ENCODE results near the gene FOXP1. TPM values are rescaled to one million over a fixed set of nuclear protein-coding genes. Genes with fewer than 3 reads are reported as not detected.

FOXP1 gene
- total RNA-seq, 1 donor from 2014 or later, result 71.3 TPM

GRCh38 chr3:71360180-71360579 lies 223.3 kb downstream of the FOXP1 start:
- DNase-seq (ENCODE audit: low spot score), result no peak
- Mint-ChIP-seq H3K4me1 (ENCODE audit: unreplicated experiment) (no peaks in the 10 kb centered on the region), H3K36me3 (ENCODE audit: low read depth, unreplicated experiment) (no peaks in the 10 kb centered on the region), H3K27me3 (ENCODE audit: unreplicated experiment) (no peaks in the 10 kb centered on the region), H3K27ac (ENCODE audit: unreplicated experiment) (no peak overlapping the region), H3K4me3 (ENCODE audit: unreplicated experiment) (no peak overlapping the region), H3K9me3 (ENCODE audit: unreplicated experiment) (no peaks in the 10 kb centered on the region)
- TF ChIP-seq CTCF (IDR thresholded peaks at IDR 0.05; ENCODE audit: unreplicated experiment), result no peak

- TF ChIP-seq CTCF (IDR thresholded peaks at IDR 0.05; ENCODE audit: unreplicated experiment), result no peak
- H3K36me3 Mint-ChIP-seq (ENCODE audit: low read depth, unreplicated experiment), result no peaks in the 10 kb centered on the region
- H3K27ac Mint-ChIP-seq (ENCODE audit: unreplicated experiment), result no peak overlapping the region
- no peaks in the 10 kb centered on the region for H3K27me3 Mint-ChIP-seq (ENCODE audit: unreplicated experiment)
- H3K4me3 Mint-ChIP-seq (ENCODE audit: unreplicated experiment), result no peak overlapping the region
- H3K9me3 Mint-ChIP-seq (ENCODE audit: unreplicated experiment), result no peaks in the 10 kb centered on the region
- no peaks in the 10 kb centered on the region for H3K4me1 Mint-ChIP-seq (ENCODE audit: unreplicated experiment)
- no peak for DNase-seq (ENCODE audit: low spot score)
These were observed 225.3 kb downstream of the FOXP1 start for GRCh38 chr3:71358243-71358642.

- no peak for DNase-seq (ENCODE audit: low spot score)
- Mint-ChIP-seq H3K27ac (ENCODE audit: unreplicated experiment) (no peak overlapping the region), H3K4me1 (ENCODE audit: unreplicated experiment) (no peaks in the 10 kb centered on the region), H3K36me3 (ENCODE audit: low read depth, unreplicated experiment) (no peaks in the 10 kb centered on the region), H3K9me3 (ENCODE audit: unreplicated experiment) (no peaks in the 10 kb centered on the region), H3K4me3 (ENCODE audit: unreplicated experiment) (no peak overlapping the region), H3K27me3 (ENCODE audit: unreplicated experiment) (no peaks in the 10 kb centered on the region)
- TF ChIP-seq CTCF (IDR thresholded peaks at IDR 0.05; ENCODE audit: unreplicated experiment), result no peak
These were observed 227.3 kb downstream of the FOXP1 start for GRCh38 chr3:71356265-71356664.

- TF ChIP-seq CTCF (IDR thresholded peaks at IDR 0.05; ENCODE audit: unreplicated experiment), result no peak
- no peak overlapping the region for H3K27ac Mint-ChIP-seq (ENCODE audit: unreplicated experiment)
- H3K9me3 Mint-ChIP-seq (ENCODE audit: unreplicated experiment), result no peaks in the 10 kb centered on the region
- no peaks in the 10 kb centered on the region for H3K27me3 Mint-ChIP-seq (ENCODE audit: unreplicated experiment)
- no peak overlapping the region for H3K4me3 Mint-ChIP-seq (ENCODE audit: unreplicated experiment)
- H3K36me3 Mint-ChIP-seq (ENCODE audit: low read depth, unreplicated experiment), result no peaks in the 10 kb centered on the region
- no peak for DNase-seq (ENCODE audit: low spot score)
- H3K4me1 Mint-ChIP-seq (ENCODE audit: unreplicated experiment), result no peaks in the 10 kb centered on the region
These were observed 227.7 kb downstream of the FOXP1 start for GRCh38 chr3:71355862-71356261.

GRCh38 chr3:71355037-71355436 lies 228.5 kb downstream of the FOXP1 start:
- TF ChIP-seq CTCF (IDR thresholded peaks at IDR 0.05; ENCODE audit: unreplicated experiment), result no peak
- no peaks in the 10 kb centered on the region for H3K4me1 Mint-ChIP-seq (ENCODE audit: unreplicated experiment)
- no peak for DNase-seq (ENCODE audit: low spot score)
- no peaks in the 10 kb centered on the region for H3K9me3 Mint-ChIP-seq (ENCODE audit: unreplicated experiment)
- H3K36me3 Mint-ChIP-seq (ENCODE audit: low read depth, unreplicated experiment), result no peaks in the 10 kb centered on the region
- H3K4me3 Mint-ChIP-seq (ENCODE audit: unreplicated experiment), result no peak overlapping the region
- no peaks in the 10 kb centered on the region for H3K27me3 Mint-ChIP-seq (ENCODE audit: unreplicated experiment)
- no peak overlapping the region for H3K27ac Mint-ChIP-seq (ENCODE audit: unreplicated experiment)
